Measurements from ENCODE around the gene CYP2W1. TPM values are rescaled to one million over a fixed set of nuclear protein-coding genes. Genes with fewer than 3 reads are reported as not detected.
A peak's percentile ranks its signal among the peaks of the same experiment; 100 is the strongest.

The CYP2W1 gene
- total RNA-seq, 4 donors from 2014 or later = not detected

DNA sequence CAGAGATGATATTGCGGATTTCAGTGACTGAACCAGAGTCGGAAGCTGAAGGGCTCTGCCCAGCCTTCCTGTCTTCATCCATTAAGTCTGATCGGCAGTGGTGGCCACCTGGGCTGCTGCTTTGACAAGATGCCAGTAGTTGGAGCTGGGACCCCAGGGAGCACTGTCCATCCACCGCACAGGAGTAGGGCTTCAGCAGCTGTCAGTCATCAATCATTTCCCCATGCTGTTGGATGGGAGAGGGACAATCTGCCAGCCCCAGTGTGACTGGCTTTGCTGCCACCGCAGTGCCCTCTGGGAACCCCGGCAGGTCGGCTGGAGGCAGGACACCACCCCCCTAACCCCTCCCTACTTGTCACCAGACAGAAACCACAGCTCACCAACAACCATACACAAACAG lies 38.4 kb downstream of the CYP2W1 start:
- in situ Hi-C loops (cut with MboI; ENCODE audit: low sequenced_read_pairs in 4 of 4) (no loop called here), intact Hi-C loops (cut with DNase I; ENCODE audit: low total_unique reads) (loop anchor here (5.0 kb wide), 1 partner anchor 46 kb away; no protein-coding TSS in a partner anchor)
- peak in 1 of 2 donors; percentile 34 for ATAC-seq

GRCh38 chr7:1021931-1022330 lies 39.0 kb downstream of the CYP2W1 start:
- TF ChIP-seq, protein P1, sequence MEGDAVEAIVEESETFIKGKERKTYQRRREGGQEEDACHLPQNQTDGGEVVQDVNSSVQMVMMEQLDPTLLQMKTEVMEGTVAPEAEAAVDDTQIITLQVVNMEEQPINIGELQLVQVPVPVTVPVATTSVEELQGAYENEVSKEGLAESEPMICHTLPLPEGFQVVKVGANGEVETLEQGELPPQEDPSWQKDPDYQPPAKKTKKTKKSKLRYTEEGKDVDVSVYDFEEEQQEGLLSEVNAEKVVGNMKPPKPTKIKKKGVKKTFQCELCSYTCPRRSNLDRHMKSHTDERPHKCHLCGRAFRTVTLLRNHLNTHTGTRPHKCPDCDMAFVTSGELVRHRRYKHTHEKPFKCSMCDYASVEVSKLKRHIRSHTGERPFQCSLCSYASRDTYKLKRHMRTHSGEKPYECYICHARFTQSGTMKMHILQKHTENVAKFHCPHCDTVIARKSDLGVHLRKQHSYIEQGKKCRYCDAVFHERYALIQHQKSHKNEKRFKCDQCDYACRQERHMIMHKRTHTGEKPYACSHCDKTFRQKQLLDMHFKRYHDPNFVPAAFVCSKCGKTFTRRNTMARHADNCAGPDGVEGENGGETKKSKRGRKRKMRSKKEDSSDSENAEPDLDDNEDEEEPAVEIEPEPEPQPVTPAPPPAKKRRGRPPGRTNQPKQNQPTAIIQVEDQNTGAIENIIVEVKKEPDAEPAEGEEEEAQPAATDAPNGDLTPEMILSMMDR (IDR thresholded peaks at IDR 0.05 in 4 of 5, conservative IDR thresholded peaks at IDR 0.05 in 1 of 5) = no peak
- TF ChIP-seq POLR2A (IDR thresholded peaks at IDR 0.05) = no peak
- Histone ChIP-seq H3K9me3 (no peaks in the 10 kb centered on the region), H3K36me3 (no peaks in the 10 kb centered on the region), H3K4me1 (peaks cover 9 to 16% of the 10 kb centered on the region in 2 donors), H3K27ac (no peak overlapping the region), H3K4me3 (no peak overlapping the region), H3K27me3 (no peaks in the 10 kb centered on the region)
- in situ Hi-C loops (cut with MboI; ENCODE audit: low sequenced_read_pairs in 4 of 4) (no loop called here), intact Hi-C loops (cut with DNase I; ENCODE audit: low total_unique reads) (loop anchor here (5.0 kb wide), 1 partner anchor 45 kb away; no protein-coding TSS in a partner anchor)
- no peak for ATAC-seq
- DNase-seq = no peak

More for the DNA sequence above, 38.4 kb downstream of the CYP2W1 start:
- H3K27me3 ChIP-seq = no peaks in the 10 kb centered on the region
- no peaks in the 10 kb centered on the region for H3K36me3 ChIP-seq
- no peak overlapping the region for H3K4me3 ChIP-seq
- TF ChIP-seq, protein P1 (IDR thresholded peaks at IDR 0.05 in 4 of 5, conservative IDR thresholded peaks at IDR 0.05 in 1 of 5) = no peak
- TF ChIP-seq POLR2A (IDR thresholded peaks at IDR 0.05) = no peak
- H3K27ac ChIP-seq = no peak overlapping the region
- no peak for DNase-seq
- peaks cover 9 to 16% of the 10 kb centered on the region in 2 donors for H3K4me1 ChIP-seq
- H3K9me3 ChIP-seq = no peaks in the 10 kb centered on the region

DNA sequence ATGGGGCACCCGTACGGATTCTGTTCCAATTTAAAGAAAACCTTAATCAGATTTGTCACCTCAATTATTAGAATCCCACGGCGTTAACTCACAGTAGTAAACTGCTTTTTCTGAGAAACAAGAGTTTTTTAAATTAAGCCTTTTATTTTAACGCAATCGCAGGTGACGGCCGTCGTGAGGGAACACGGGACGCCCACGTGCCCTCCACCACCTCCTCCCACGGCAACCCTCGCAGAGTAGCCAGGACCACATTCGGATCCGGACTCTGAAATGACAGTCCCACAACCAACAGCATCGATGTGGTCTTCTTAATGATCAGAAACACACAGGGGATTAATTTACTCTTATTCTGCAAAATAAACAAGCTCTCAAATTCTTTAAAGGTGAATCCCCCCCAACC lies 39.4 kb downstream of the CYP2W1 start:
- Histone ChIP-seq H3K27me3 (no peaks in the 10 kb centered on the region), H3K9me3 (no peaks in the 10 kb centered on the region), H3K27ac (no peak overlapping the region), H3K36me3 (no peaks in the 10 kb centered on the region), H3K4me3 (no peak overlapping the region), H3K4me1 (peaks cover 10 to 19% of the 10 kb centered on the region in 2 donors)
- DNase-seq = no peak
- TF ChIP-seq, protein P1 (IDR thresholded peaks at IDR 0.05 in 4 of 5, conservative IDR thresholded peaks at IDR 0.05 in 1 of 5) = no peak
- TF ChIP-seq POLR2A (IDR thresholded peaks at IDR 0.05) = no peak
- intact Hi-C loops (cut with DNase I; ENCODE audit: low total_unique reads) = loop anchor here (5.0 kb wide), 1 partner anchor 45 kb away; no protein-coding TSS in a partner anchor
- in situ Hi-C loops (cut with MboI; ENCODE audit: low sequenced_read_pairs in 4 of 4) = no loop called here
- no peak for ATAC-seq

- Histone ChIP-seq H3K27ac (no peak overlapping the region), H3K9me3 (no peaks in the 10 kb centered on the region), H3K4me3 (no peak overlapping the region), H3K27me3 (no peaks in the 10 kb centered on the region), H3K36me3 (no peaks in the 10 kb centered on the region), H3K4me1 (peaks cover 14 to 23% of the 10 kb centered on the region in 2 donors)
- in situ Hi-C loops (cut with MboI; ENCODE audit: low sequenced_read_pairs in 4 of 4) (no loop called here), intact Hi-C loops (cut with DNase I; ENCODE audit: low total_unique reads) (loop anchor here (5.0 kb wide), 1 partner anchor 44 kb away; no protein-coding TSS in a partner anchor)
- ATAC-seq = no peak
- no peak for DNase-seq
- TF ChIP-seq POLR2A (IDR thresholded peaks at IDR 0.05) = no peak
- TF ChIP-seq, protein P1 (IDR thresholded peaks at IDR 0.05 in 4 of 5, conservative IDR thresholded peaks at IDR 0.05 in 1 of 5) = no peak
Observed at GRCh38 chr7:1022801-1023465, 40.0 kb downstream of the CYP2W1 start.

All from gastrocnemius medialis (tissue), 4 donors.